Pancreas (tissue), 10 donors: ENCODE results near the gene EBI3. TPM values are rescaled to one million over a fixed set of nuclear protein-coding genes. Genes with fewer than 3 reads are reported as not detected.
"Not testable (repeated sequence)": the region's sequence is repeated elsewhere in the genome, so short reads cannot be mapped to it uniquely, and the experiment has no call there.

ENCODE experiments used
- ATAC-seq, 4 donors: fragments of 200-7000 bp; cut with Tn5 transposase; one replicate each; pipeline versions ENCODE4 v1.8.0 to v1.9.1; 2020; ENCODE audit warnings: mild to moderate bottlenecking in 4 of 4, moderate library complexity in 4 of 4
- DNase-seq, 6 donors: peaks; one replicate each; pipeline ENCODE4 v3.0.0-alpha.2; 2020
- FAIRE-seq: peaks from 2 replicates; lab custom pipeline; 2012; peaks lifted over from hg19 to GRCh38; lab: Jason Lieb, UNC
- H3K27ac ChIP-seq, 4 donors: fragments of 200-600 bp; sonication (generic); 1 replicate in 3 of 4; 2 replicates in 1 of 4; pipeline versions ENCODE4 v1.5.0 to v1.8.0; 2020
- H3K27me3 ChIP-seq, 4 donors: fragments of 200-600 bp; one replicate each; pipeline ENCODE4 v1.8.0; 2021
- H3K36me3 ChIP-seq, 3 donors: fragments of 200-600 bp; sonication (generic) in 1 of 3; one replicate each; pipeline versions ENCODE4 v1.5.0 to v1.8.0; 2020 to 2021
- H3K4me1 ChIP-seq, 3 donors: fragments of 200-600 bp; one replicate each; pipeline ENCODE4 v1.8.0; 2021
- H3K4me3 ChIP-seq, 4 donors: fragments of 200-600 bp; sonication (generic) in 2 of 4; one replicate each; pipeline versions ENCODE4 v1.5.0 to v1.8.0; 2020 to 2021
- H3K9me3 ChIP-seq, 4 donors: fragments of 200-600 bp; one replicate each; pipeline ENCODE4 v1.8.0; 2021
- WGBS, 2 donors: extraction: QIAGEN DNeasy Blood & Tissue Kit; methylation state at CpG; one replicate each; pipeline ENCODE4 v1.1.7; 2013; 5-methylcytosine and 5-hydroxymethylcytosine counted together
- intact Hi-C, 3 donors: fragments of 100-400 bp; cut with DNase I; formaldehyde crosslinking; loops; one replicate each; pipeline versions ENCODE4 v1.11.1 to v1.14.2; 2022
- polyA plus RNA-seq, 2 donors: library from polyadenylated mRNA; stranded (reverse); fragments of 200-250 nt; gene quantifications; one replicate each; pipeline ENCODE4 v1.2.3, GENCODE V29; 2013
- total RNA-seq, 6 donors: library from RNA; stranded (reverse); fragmentation: NEBNext Ultra II Directional in 4 of 6; extraction: Animal tissue kit (Norgen Biotek cat#: 25700) in 4 of 6; gene quantifications; one replicate each; pipeline versions ENCODE4 v1.2.1 to v1.2.4, GENCODE V29; 2021 to 2023
- TF ChIP-seq, protein P1 (sequence below), 4 donors: fragments of 200-600 bp; sonication (generic) in 3 of 4; IDR thresholded peaks; one replicate each; pipeline versions ENCODE4 v1.5.0 to v1.8.0; 2021; ENCODE audit warnings: antibody characterized with exemption in 4 of 4
- donor health status: healthy with polysubstance abuse.
- donor health status: DM: no; HTN: no; CAD: no; lungs with moderate emphysema.
- donor health status: DM: no; HTN: no; CAD: no.
- donor health status: control.
- donor health status: control.
- donor health status: Bipolar disorder and iron deficiency.
- donor health status: DM: yes; HTN: yes; CAD: no.
- donor health status: DM: no; HTN: no; CAD: no.
- donor health status: DM: no; HTN: no; CAD: no.
- donor health status: DM: yes; HTN: yes; CAD: no.

Gene EBI3
- total and polyA plus RNA-seq, 8 donors: 0.52 to 2.2 (median 1.2) TPM; not detected in 2

DNA sequence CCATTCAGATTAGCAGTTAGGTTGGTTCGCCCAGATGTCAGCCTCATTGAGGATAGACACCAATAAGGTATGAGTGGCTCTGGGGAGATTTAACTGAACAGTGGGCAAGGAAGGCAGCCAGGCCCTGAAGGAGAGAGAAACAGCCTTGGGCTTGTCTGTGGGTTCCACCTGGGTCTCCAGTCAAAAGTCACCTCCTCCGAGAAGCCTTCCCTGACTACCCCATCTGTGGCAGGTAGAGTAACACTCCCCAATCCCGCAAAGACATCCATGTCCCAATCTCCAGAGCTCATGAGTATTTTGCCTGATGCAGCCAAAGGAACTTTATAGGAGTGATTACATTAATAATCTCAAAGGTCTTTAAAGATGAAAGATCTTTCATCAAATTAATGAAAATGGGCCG is 9.5 kb downstream of the EBI3 start:
- 75 to 85% methylated on average over 4 of the region's 4 CpGs for WGBS, 2 donors
- intact Hi-C loops: no loop called here
- Histone ChIP-seq H3K27ac (no peak overlapping the region), H3K27me3 (no peaks in the 10 kb centered on the region), H3K4me1 (no peaks in the 10 kb centered on the region), H3K36me3 (no peaks in the 10 kb centered on the region), H3K9me3 (no peaks in the 10 kb centered on the region), H3K4me3 (no peak overlapping the region)
- FAIRE-seq (no peak), ATAC-seq (no peak), DNase-seq (no peak)
- TF ChIP-seq, protein P1, sequence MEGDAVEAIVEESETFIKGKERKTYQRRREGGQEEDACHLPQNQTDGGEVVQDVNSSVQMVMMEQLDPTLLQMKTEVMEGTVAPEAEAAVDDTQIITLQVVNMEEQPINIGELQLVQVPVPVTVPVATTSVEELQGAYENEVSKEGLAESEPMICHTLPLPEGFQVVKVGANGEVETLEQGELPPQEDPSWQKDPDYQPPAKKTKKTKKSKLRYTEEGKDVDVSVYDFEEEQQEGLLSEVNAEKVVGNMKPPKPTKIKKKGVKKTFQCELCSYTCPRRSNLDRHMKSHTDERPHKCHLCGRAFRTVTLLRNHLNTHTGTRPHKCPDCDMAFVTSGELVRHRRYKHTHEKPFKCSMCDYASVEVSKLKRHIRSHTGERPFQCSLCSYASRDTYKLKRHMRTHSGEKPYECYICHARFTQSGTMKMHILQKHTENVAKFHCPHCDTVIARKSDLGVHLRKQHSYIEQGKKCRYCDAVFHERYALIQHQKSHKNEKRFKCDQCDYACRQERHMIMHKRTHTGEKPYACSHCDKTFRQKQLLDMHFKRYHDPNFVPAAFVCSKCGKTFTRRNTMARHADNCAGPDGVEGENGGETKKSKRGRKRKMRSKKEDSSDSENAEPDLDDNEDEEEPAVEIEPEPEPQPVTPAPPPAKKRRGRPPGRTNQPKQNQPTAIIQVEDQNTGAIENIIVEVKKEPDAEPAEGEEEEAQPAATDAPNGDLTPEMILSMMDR (IDR thresholded peaks at IDR 0.05): no peak

DNA sequence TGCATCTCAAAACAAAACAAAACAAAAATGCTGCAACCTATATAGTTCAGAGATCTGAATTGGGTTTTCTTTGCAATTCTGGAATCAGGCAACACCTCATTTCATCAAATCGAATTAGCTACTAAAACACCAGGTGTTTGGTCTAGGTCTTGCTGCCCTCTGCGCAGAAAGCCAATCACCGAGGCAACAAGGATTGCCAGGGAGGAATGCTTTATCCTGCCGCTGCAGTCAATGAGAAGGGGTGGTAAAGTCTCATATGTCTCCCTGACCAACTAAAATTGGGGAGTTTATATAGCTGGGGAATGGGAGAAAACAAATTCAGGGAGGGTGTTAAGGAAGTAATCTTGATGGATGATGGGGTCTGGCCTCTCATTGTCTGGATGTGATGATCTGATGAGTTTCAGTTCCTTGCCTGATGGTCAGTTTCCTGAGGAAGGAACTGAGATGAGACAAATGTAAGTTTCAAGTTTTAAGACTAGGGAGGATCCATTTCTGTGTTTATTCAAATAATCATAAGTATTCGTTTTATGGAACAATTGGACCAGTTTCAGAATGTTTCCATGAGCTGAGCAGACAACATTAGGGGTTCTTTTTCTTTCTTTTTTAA is 12.6 kb downstream of the EBI3 start:
- peak overlapping the region in 1 of 4 donors; percentile 8 for H3K27ac ChIP-seq
- ATAC-seq (no peak), FAIRE-seq (no peak), DNase-seq (no peak)
- H3K4me1 ChIP-seq: no peaks in the 10 kb centered on the region
- no peaks in the 10 kb centered on the region for H3K9me3 ChIP-seq
- 67 to 76% methylated on average over 5 of the region's 5 CpGs for WGBS, 2 donors
- H3K27me3 ChIP-seq: no peaks in the 10 kb centered on the region
- intact Hi-C loops: no loop called here
- TF ChIP-seq, protein P1 (IDR thresholded peaks at IDR 0.05): no peak
- H3K36me3 ChIP-seq: no peaks in the 10 kb centered on the region
- H3K4me3 ChIP-seq: no peak overlapping the region

DNA sequence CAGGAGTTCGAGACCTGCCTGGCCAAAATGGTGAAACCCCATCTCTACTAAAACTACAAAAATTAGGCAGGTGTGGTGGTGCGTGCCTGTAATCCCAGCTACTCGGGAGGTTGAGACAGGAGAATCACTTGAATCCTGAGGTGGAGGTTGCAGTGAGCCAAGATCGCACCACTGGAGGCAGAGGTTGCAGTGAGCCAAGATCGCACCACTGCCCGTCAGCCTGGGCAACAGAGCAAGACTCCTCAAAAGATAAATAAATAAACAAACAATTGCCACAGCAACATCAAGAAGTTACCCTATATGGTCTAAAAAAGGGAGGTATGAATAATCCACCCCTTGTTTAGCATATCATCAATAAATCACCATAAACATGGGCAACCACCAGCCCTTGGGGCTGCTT is 16.6 kb downstream of the EBI3 start:
- H3K27ac ChIP-seq, ATAC-seq, DNase-seq, H3K27me3 ChIP-seq, H3K9me3 ChIP-seq, FAIRE-seq, intact Hi-C loops, H3K4me1 ChIP-seq: not testable (repeated sequence)
- WGBS, 2 donors: 97 to 98% methylated on average over 6 of the region's 6 CpGs
- Histone ChIP-seq H3K36me3 (peaks cover 0 to 16% (median 3%) of the 10 kb centered on the region in 3 donors), H3K4me3 (peak overlapping the region in 1 of 4 donors; percentile 65)

DNA sequence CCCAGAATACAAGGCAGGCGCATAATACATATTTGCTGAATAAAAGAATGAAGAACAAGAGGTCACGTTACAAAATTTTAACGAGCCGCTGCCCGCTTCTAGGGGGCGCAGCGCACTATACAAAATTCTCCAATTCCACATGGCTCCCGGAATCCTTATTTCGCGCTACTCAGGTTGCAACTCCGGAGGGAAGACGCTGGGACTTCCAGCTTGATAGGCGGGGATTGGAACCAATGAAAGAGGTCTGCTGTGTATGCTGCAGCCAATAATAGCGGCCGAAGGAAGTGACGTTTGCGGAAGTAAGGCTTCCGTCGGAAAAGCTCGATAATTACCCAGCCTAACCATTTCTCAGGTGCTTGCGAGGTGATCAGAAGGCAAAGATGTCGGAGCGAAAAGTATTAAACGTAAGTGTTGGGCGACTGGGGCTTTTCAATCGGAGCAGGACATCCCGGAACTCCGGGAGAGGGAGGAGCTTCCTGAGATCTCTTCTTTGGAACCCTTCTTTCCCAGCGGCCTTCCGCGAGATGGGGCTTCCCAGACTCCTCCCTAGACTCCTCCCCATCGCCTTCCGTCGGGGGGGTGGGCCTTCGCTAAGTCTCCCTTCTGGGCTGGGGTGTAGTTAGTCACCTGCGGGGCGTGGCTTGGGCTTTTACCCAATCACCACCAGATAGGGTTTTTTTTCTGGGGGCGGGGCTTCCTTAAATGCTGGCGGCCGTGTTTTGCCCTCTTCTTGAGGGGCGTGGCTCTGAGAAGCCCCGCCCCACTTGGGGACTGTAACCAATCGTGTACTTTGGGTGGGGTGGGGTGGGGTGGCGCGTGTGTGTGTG is 17.7 kb downstream of the EBI3 start, which contains the start of gene YJU2:
Gene YJU2 (plus strand): TSS at position 314 of the 827 bp plus-strand sequence. CDS start 67 bp downstream, at position 381.
- Histone ChIP-seq H3K36me3 (peaks cover 0 to 24% (median 10%) of the 10 kb centered on the region in 3 donors), H3K4me3 (peak within 1 kb of the TSS; percentile 31 to 65 (median 60)), H3K27me3 (no peaks in the 10 kb centered on the region), H3K27ac (peak within 1 kb of the TSS; percentile 96 to 99 (median 98)), H3K9me3 (no peaks in the 10 kb centered on the region), H3K4me1 (no peaks in the 10 kb centered on the region)
- intact Hi-C loops: no loop called here
- 0 to 1% methylated on average over 41 to 45 of the region's 45 CpGs for WGBS, 2 donors
- FAIRE-seq: peak; percentile 84
- TF ChIP-seq, protein P1 (IDR thresholded peaks at IDR 0.05): peak in 1 of 4 donors; percentile 17
- DNase-seq: peak; percentile 92 to 100 (median 99)
- ATAC-seq: peak; percentile 97 to 99 (median 97)

DNA sequence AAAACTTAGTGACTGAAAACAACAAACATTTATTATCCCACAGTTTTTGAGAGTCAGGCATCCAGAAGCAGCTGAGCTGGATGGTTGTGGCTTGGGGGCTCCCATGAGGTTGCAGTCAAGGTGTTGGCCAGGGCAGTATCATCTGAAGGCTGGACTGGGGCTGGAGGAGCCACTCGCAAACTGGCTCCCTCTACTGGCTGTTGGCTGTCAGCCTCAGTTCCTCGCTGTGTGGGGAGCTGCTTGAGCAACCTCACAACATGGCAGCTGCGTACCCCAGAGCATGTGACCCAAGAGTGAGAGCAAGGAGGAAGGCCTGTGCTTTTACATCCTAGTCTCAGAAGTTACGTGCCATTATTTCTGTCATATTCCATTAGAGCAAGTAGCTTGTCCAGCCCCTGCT is 27.2 kb downstream of the EBI3 start:
- Histone ChIP-seq H3K36me3 (peaks cover 4 to 93% (median 50%) of the 10 kb centered on the region in 3 donors), H3K4me3 (no peak overlapping the region), H3K9me3 (no peaks in the 10 kb centered on the region), H3K4me1 (no peaks in the 10 kb centered on the region), H3K27me3 (no peaks in the 10 kb centered on the region), H3K27ac (no peak overlapping the region)
- intact Hi-C loops: no loop called here
- no peak for FAIRE-seq
- no peak for DNase-seq
- WGBS, 2 donors: 99 to 100% methylated on average over 4 of the region's 4 CpGs
- ATAC-seq: no peak
- TF ChIP-seq, protein P1 (IDR thresholded peaks at IDR 0.05): no peak
